AG09309 (cell line): ENCODE results near the gene CCNF.

Experiments used
- DNase-seq: peaks from one replicate; pipeline ENCODE4 v3.0.0-alpha.2; 2010; ENCODE audit warnings: low read depth
- H3K4me3 ChIP-seq: 2 replicates; pipeline ENCODE4 v1.5.1; 2011; ENCODE audit warnings: mild to moderate bottlenecking, low read depth, low read length, moderate library complexity; ENCODE audit not compliant: control insufficient read depth
- TF ChIP-seq, protein P1 (sequence below): IDR thresholded peaks from 2 replicates; pipeline ENCODE4 v1.5.1; 2011; ENCODE audit warnings: mild to moderate bottlenecking, low read depth, low read length, inconsistent platforms; ENCODE audit not compliant: insufficient read depth, control insufficient read depth; ENCODE audit errors: missing control alignments

The CCNF gene

GRCh38 chr16:2498531-2499253, 69.4 kb downstream of the CCNF start:
- TF ChIP-seq, protein P1, sequence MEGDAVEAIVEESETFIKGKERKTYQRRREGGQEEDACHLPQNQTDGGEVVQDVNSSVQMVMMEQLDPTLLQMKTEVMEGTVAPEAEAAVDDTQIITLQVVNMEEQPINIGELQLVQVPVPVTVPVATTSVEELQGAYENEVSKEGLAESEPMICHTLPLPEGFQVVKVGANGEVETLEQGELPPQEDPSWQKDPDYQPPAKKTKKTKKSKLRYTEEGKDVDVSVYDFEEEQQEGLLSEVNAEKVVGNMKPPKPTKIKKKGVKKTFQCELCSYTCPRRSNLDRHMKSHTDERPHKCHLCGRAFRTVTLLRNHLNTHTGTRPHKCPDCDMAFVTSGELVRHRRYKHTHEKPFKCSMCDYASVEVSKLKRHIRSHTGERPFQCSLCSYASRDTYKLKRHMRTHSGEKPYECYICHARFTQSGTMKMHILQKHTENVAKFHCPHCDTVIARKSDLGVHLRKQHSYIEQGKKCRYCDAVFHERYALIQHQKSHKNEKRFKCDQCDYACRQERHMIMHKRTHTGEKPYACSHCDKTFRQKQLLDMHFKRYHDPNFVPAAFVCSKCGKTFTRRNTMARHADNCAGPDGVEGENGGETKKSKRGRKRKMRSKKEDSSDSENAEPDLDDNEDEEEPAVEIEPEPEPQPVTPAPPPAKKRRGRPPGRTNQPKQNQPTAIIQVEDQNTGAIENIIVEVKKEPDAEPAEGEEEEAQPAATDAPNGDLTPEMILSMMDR = no peak
- no peak overlapping the region for H3K4me3 ChIP-seq
- no peak for DNase-seq

GRCh38 chr16:2499454-2499853, 70.2 kb downstream of the CCNF start:
- DNase-seq = no peak
- TF ChIP-seq, protein P1 = no peak

DNA sequence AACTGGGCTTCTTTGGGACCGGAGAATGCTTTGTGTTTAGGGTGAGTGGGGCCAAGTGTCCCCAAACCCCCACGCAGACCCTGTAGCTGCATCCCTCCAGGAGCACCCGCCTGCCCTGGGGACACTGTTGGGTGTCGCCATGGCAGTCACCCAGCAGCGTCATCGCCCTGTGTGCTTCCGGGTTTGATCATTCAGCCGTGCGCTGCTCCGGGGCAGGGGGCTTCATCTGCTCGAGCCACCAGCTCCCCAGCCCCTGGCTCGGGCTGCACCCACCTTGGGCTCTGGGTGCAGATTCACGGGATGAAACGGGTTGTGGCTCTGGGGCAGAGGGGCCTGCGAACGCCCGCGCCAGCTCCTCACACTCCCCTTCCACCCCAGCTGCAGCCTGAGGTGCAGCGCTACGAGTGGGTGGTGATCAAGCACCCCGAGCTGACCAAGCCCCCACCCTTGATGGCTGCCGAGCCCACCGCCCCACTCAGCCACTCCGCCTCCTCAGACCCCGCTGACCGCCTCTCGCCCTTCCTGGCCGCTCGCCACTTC, 70.7 kb downstream of the CCNF start:
- no peak for DNase-seq
- TF ChIP-seq, protein P1 = no peak
- H3K4me3 ChIP-seq = no peak overlapping the region

More at GRCh38 chr16:2499454-2499853, 70.2 kb downstream of the CCNF start:
- H3K4me3 ChIP-seq = no peak overlapping the region

- TF ChIP-seq, protein P1 = no peak
- no peak overlapping the region for H3K4me3 ChIP-seq
- no peak for DNase-seq
Measured at GRCh38 chr16:2500430-2500917, 71.2 kb downstream of the CCNF start.

DNA sequence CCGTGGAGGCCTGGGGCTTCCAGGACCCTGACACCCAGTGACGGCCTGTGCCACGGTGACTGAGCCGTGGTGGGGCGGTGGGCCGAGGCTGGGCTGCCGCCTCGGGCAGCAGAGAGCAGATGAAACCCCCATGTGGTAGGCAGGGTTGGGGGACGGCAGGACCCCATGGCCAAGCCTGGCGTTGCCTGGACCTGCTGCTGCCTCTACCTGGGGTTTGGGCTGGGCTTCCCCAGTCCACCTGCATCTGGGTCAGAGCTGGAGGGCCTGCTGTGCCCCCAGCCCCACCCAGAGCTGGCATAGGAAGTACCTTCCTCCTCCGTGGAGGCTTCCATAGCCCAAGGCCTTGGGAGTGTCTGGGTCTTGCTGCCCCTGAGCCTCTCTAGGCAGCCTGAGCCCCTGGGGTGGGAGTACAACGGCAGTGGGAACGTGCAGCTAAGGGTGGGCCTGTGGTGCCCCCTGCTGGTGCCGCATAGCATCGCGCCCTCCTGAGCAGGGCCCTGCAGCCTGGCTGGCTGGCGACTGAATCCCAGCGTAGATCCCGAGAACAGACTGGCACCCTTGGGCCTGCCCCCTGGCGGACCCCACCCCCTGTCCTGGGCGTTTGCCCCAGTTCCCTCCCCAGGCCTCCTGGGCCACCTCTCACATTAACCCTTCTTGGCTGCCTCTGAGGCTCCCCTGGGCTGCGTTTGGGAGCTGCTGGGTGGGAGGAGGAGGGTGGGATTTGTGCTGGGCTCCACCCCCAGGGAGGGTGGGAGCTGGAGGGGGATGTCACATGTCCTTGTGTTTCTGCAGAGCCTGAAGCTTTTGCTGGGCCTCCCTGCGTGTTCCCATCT, 71.9 kb downstream of the CCNF start:
- TF ChIP-seq, protein P1 = peak; percentile 96
- no peak overlapping the region for H3K4me3 ChIP-seq

More for the DNA sequence above, 71.9 kb downstream of the CCNF start:
- DNase-seq = no peak
